Measurements from ENCODE around the gene TMEM178A.

Gene TMEM178A

GRCh38 chr2:39665811-39666490 lies at the start of gene TMEM178A:
Gene TMEM178A (plus strand): TSS chr2:39665917. CDS start chr2:39665975, 58 bp downstream.
- TF ChIP-seq EZH2phosphoT487 (IDR thresholded peaks at IDR 0.05; ENCODE audit: borderline replicate concordance, low read length) (no peak), CTCF (IDR thresholded peaks at IDR 0.05; ENCODE audit: low read depth, low read length, poor library complexity, severe bottlenecking) (no peak)
- Histone ChIP-seq H3K36me3 (ENCODE audit: control insufficient read depth, low read length) (no peaks in the 10 kb centered on the region), H3K4me3 (ENCODE audit: low read length) (peak within 1 kb of the TSS; percentile 8; the same call in 1 of the 2 replicates), H3K27me3 (ENCODE audit: control insufficient read depth, low read length) (peaks cover 43% of the 10 kb centered on the region), H3K79me2 (ENCODE audit: control insufficient read depth, low read length) (no peaks in the 10 kb centered on the region), H3K4me2 (ENCODE audit: low read length) (peak within 1 kb of the TSS; percentile 16; the same call in 1 of the 2 replicates), H3K9me3 (ENCODE audit: control insufficient read depth, insufficient read depth, low read length) (no peaks in the 10 kb centered on the region), H4K20me1 (ENCODE audit: control insufficient read depth, insufficient read depth, low read depth, low read length) (no peaks in the 10 kb centered on the region), H3F3A (ENCODE audit: control insufficient read depth, insufficient read depth) (no peaks in the 10 kb centered on the region), H3K4me1 (ENCODE audit: control insufficient read depth, low read length) (no peaks in the 10 kb centered on the region), H3K9me2 (replicated peaks; ENCODE audit: control insufficient read depth, low read length) (no peaks in the 10 kb centered on the region), H3K27ac (ENCODE audit: low read depth, low read length) (no peak within 1 kb of the TSS)

GRCh38 chr2:39618236-39618635 lies 47.5 kb upstream of the TMEM178A start:
- Histone ChIP-seq H3K27me3 (ENCODE audit: control insufficient read depth, low read length) (peaks cover 2% of the 10 kb centered on the region; the same call in 1 of the 2 replicates), H3K4me1 (ENCODE audit: control insufficient read depth, low read length) (peaks cover 2% of the 10 kb centered on the region), H3F3A (ENCODE audit: control insufficient read depth, insufficient read depth) (no peaks in the 10 kb centered on the region), H3K9me3 (ENCODE audit: control insufficient read depth, insufficient read depth, low read length) (no peaks in the 10 kb centered on the region), H3K36me3 (ENCODE audit: control insufficient read depth, low read length) (no peaks in the 10 kb centered on the region), H3K79me2 (ENCODE audit: control insufficient read depth, low read length) (no peaks in the 10 kb centered on the region), H3K9me2 (replicated peaks; ENCODE audit: control insufficient read depth, low read length) (no peaks in the 10 kb centered on the region), H3K27ac (ENCODE audit: low read depth, low read length) (no peak overlapping the region), H3K4me2 (ENCODE audit: low read length) (no peak overlapping the region), H3K4me3 (ENCODE audit: low read length) (no peak overlapping the region), H4K20me1 (ENCODE audit: control insufficient read depth, insufficient read depth, low read depth, low read length) (no peaks in the 10 kb centered on the region)
- TF ChIP-seq EZH2phosphoT487 (IDR thresholded peaks at IDR 0.05; ENCODE audit: borderline replicate concordance, low read length) (no peak), CTCF (IDR thresholded peaks at IDR 0.05; ENCODE audit: low read depth, low read length, poor library complexity, severe bottlenecking) (no peak)

GRCh38 chr2:39618736-39619135 lies 47.0 kb upstream of the TMEM178A start:
- Histone ChIP-seq H3K36me3 (ENCODE audit: control insufficient read depth, low read length) (no peaks in the 10 kb centered on the region), H3K9me3 (ENCODE audit: control insufficient read depth, insufficient read depth, low read length) (no peaks in the 10 kb centered on the region)

More at GRCh38 chr2:39618736-39619135, 47.0 kb upstream of the TMEM178A start:
- no peaks in the 10 kb centered on the region for H3F3A ChIP-seq (ENCODE audit: control insufficient read depth, insufficient read depth)
- no peaks in the 10 kb centered on the region for H4K20me1 ChIP-seq (ENCODE audit: control insufficient read depth, insufficient read depth, low read depth, low read length)
- peaks cover 2% of the 10 kb centered on the region; the same call in 1 of the 2 replicates for H3K27me3 ChIP-seq (ENCODE audit: control insufficient read depth, low read length)
- H3K4me2 ChIP-seq (ENCODE audit: low read length), result no peak overlapping the region
- no peak overlapping the region for H3K27ac ChIP-seq (ENCODE audit: low read depth, low read length)
- no peaks in the 10 kb centered on the region for H3K9me2 ChIP-seq (replicated peaks; ENCODE audit: control insufficient read depth, low read length)
- H3K4me1 ChIP-seq (ENCODE audit: control insufficient read depth, low read length), result no peaks in the 10 kb centered on the region
- TF ChIP-seq EZH2phosphoT487 (IDR thresholded peaks at IDR 0.05; ENCODE audit: borderline replicate concordance, low read length), result no peak
- TF ChIP-seq CTCF (IDR thresholded peaks at IDR 0.05; ENCODE audit: low read depth, low read length, poor library complexity, severe bottlenecking), result no peak
- no peaks in the 10 kb centered on the region for H3K79me2 ChIP-seq (ENCODE audit: control insufficient read depth, low read length)
- no peak overlapping the region for H3K4me3 ChIP-seq (ENCODE audit: low read length)
